Neural progenitor cell (in vitro differentiated cells): ENCODE results near the gene SMIM36. TPM values are rescaled to one million over a fixed set of nuclear protein-coding genes. Genes with fewer than 3 reads are reported as not detected.
"Not testable (repeated sequence)": the region's sequence is repeated elsewhere in the genome, so short reads cannot be mapped to it uniquely, and the experiment has no call there.

ENCODE experiments used
- DNase-seq: peaks from one replicate; pipeline ENCODE4 v3.0.0-alpha.2; 2016; ENCODE audit warnings: low spot score
- H2AFZ ChIP-seq: fragments of 200-600 bp; sonication (generic); replicated peaks from 2 replicates; pipeline ENCODE4 v1.6.1; 2016; ENCODE audit warnings: antibody characterized with exemption
- H3F3A ChIP-seq: fragments of 200-600 bp; sonication (generic); 2 replicates; pipeline ENCODE4 v1.6.1; 2016; ENCODE audit warnings: antibody characterized with exemption, low read depth
- H3K27ac ChIP-seq: fragments of 200-600 bp; sonication (generic); 2 replicates; pipeline ENCODE4 v1.5.1; 2016; ENCODE audit warnings: mild to moderate bottlenecking
- H3K27me3 ChIP-seq: fragments of 200-600 bp; sonication (generic); 2 replicates; pipeline ENCODE4 v1.6.1; 2016; ENCODE audit warnings: mild to moderate bottlenecking, moderate library complexity
- H3K36me3 ChIP-seq: fragments of 200-600 bp; sonication (generic); 2 replicates; pipeline ENCODE4 v1.5.1; 2016
- H3K4me1 ChIP-seq: fragments of 200-600 bp; sonication (generic); 2 replicates; pipeline ENCODE4 v1.6.1; 2016; ENCODE audit warnings: mixed run types
- H3K4me2 ChIP-seq: fragments of 200-600 bp; sonication (generic); 2 replicates; pipeline ENCODE4 v1.6.1; 2016
- H3K4me3 ChIP-seq: fragments of 200-600 bp; sonication (generic); 2 replicates; pipeline ENCODE4 v1.5.1; 2016
- H3K79me2 ChIP-seq: fragments of 200-600 bp; sonication (generic); 2 replicates; pipeline ENCODE4 v1.6.1; 2016; ENCODE audit warnings: low read depth
- H3K9ac ChIP-seq: fragments of 200-600 bp; sonication (generic); 2 replicates; pipeline ENCODE4 v1.6.1; 2016
- H3K9me3 ChIP-seq: fragments of 200-600 bp; sonication (generic); 2 replicates; pipeline ENCODE4 v1.5.1; 2016; ENCODE audit warnings: low read depth
- H4K20me1 ChIP-seq: fragments of 200-600 bp; sonication (generic); 2 replicates; pipeline ENCODE4 v1.6.1; 2016; ENCODE audit warnings: low read depth
- H3K27ac Mint-ChIP-seq: 3 replicates; pipeline ENCODE4 v1.8.0; 2021; ENCODE audit warnings: mixed read lengths
- H3K27me3 Mint-ChIP-seq: 2 replicates; pipeline ENCODE4 v1.8.0; 2022; ENCODE audit warnings: low read depth, mild to moderate bottlenecking, inconsistent platforms, moderate library complexity, mixed read lengths; ENCODE audit not compliant: insufficient read depth
- H3K36me3 Mint-ChIP-seq: 3 replicates; pipeline ENCODE4 v1.8.0; 2021; ENCODE audit warnings: mixed read lengths
- H3K4me1 Mint-ChIP-seq: 3 replicates; pipeline ENCODE4 v1.8.0; 2021; ENCODE audit warnings: mixed read lengths
- H3K4me3 Mint-ChIP-seq: 3 replicates; pipeline ENCODE4 v1.8.0; 2021; ENCODE audit warnings: mild to moderate bottlenecking, moderate library complexity, mixed read lengths
- H3K9me3 Mint-ChIP-seq: 3 replicates; pipeline ENCODE4 v1.8.0; 2020; ENCODE audit warnings: mixed read lengths
- CTCF ChIP-seq: fragments of 200-600 bp; sonication (generic); IDR thresholded peaks from 2 replicates; pipeline ENCODE4 v1.5.1; 2017; ENCODE audit warnings: antibody characterized with exemption, mild to moderate bottlenecking
- EZH2 ChIP-seq: fragments of 200-600 bp; sonication (generic); IDR thresholded peaks from 2 replicates; pipeline ENCODE4 v1.6.1; 2017; ENCODE audit warnings: antibody characterized with exemption, mild to moderate bottlenecking, moderate library complexity
- EZH2phosphoT487 ChIP-seq: fragments of 200-600 bp; sonication (generic); IDR thresholded peaks from 2 replicates; pipeline ENCODE4 v1.6.1; 2017; ENCODE audit warnings: antibody characterized with exemption
- total RNA-seq: library from RNA; depleted of rRNA; stranded (reverse); fragments of >200 nt; gene quantifications from 2 replicates; pipeline ENCODE4 v1.2.3, GENCODE V29; 2015; ENCODE audit warnings: low replicate concordance

Gene SMIM36
- total RNA-seq, 1 donor from 2014 or later: not detected

GRCh38 chr17:55527540-55528118 is 16.4 kb upstream of the SMIM36 start:
- Histone ChIP-seq H3K27me3 (no peaks in the 10 kb centered on the region), H3K36me3 (no peaks in the 10 kb centered on the region), H3F3A (no peaks in the 10 kb centered on the region), H3K4me2 (no peak overlapping the region), H4K20me1 (no peaks in the 10 kb centered on the region), H3K9ac (no peak overlapping the region), H2AFZ (peak overlapping the region; percentile 94), H3K4me3 (no peak overlapping the region), H3K4me1 (peaks cover 4% of the 10 kb centered on the region), H3K27ac (no peak overlapping the region), H3K9me3 (no peaks in the 10 kb centered on the region), H3K79me2 (no peaks in the 10 kb centered on the region)
- no peaks in the 10 kb centered on the region for H3K9me3 Mint-ChIP-seq
- no peak overlapping the region for H3K27ac Mint-ChIP-seq
- no peak overlapping the region for H3K4me3 Mint-ChIP-seq
- TF ChIP-seq EZH2phosphoT487: no peak
- TF ChIP-seq CTCF: peak; percentile 82
- no peak for TF ChIP-seq EZH2
- no peaks in the 10 kb centered on the region for H3K36me3 Mint-ChIP-seq
- no peaks in the 10 kb centered on the region for H3K27me3 Mint-ChIP-seq
- no peaks in the 10 kb centered on the region for H3K4me1 Mint-ChIP-seq
- DNase-seq: peak; percentile 76

GRCh38 chr17:55524440-55525220 is 13.4 kb upstream of the SMIM36 start:
- Histone ChIP-seq H3K4me1 (peaks cover 4% of the 10 kb centered on the region), H2AFZ (no peak overlapping the region), H3K4me2 (no peak overlapping the region), H3F3A (no peaks in the 10 kb centered on the region), H3K27ac (no peak overlapping the region), H3K9me3 (no peaks in the 10 kb centered on the region), H3K4me3 (no peak overlapping the region), H3K9ac (no peak overlapping the region), H4K20me1 (no peaks in the 10 kb centered on the region), H3K36me3 (no peaks in the 10 kb centered on the region), H3K79me2 (no peaks in the 10 kb centered on the region), H3K27me3 (no peaks in the 10 kb centered on the region)
- H3K9me3 Mint-ChIP-seq: no peaks in the 10 kb centered on the region
- H3K27me3 Mint-ChIP-seq: no peaks in the 10 kb centered on the region
- H3K27ac Mint-ChIP-seq: no peak overlapping the region
- no peak for DNase-seq
- H3K36me3 Mint-ChIP-seq: no peaks in the 10 kb centered on the region
- H3K4me1 Mint-ChIP-seq: no peaks in the 10 kb centered on the region
- H3K4me3 Mint-ChIP-seq: no peak overlapping the region
- no peak for TF ChIP-seq EZH2phosphoT487

GRCh38 chr17:55523032-55523431 is 11.8 kb upstream of the SMIM36 start:
- not testable (repeated sequence) for H3F3A ChIP-seq, H3K79me2 ChIP-seq, DNase-seq, H3K4me1 Mint-ChIP-seq, H3K9me3 ChIP-seq, H2AFZ ChIP-seq, H3K27me3 Mint-ChIP-seq, H4K20me1 ChIP-seq, H3K36me3 ChIP-seq, H3K4me1 ChIP-seq, H3K27me3 ChIP-seq, H3K4me2 ChIP-seq, H3K9me3 Mint-ChIP-seq, H3K9ac ChIP-seq, H3K4me3 Mint-ChIP-seq, H3K36me3 Mint-ChIP-seq, H3K4me3 ChIP-seq, H3K27ac ChIP-seq, H3K27ac Mint-ChIP-seq

- Histone ChIP-seq H3K4me1 (no peaks in the 10 kb centered on the region), H3K9ac (no peak overlapping the region), H3K79me2 (no peaks in the 10 kb centered on the region), H3K4me3 (no peak overlapping the region), H2AFZ (no peak overlapping the region), H3F3A (no peaks in the 10 kb centered on the region), H3K4me2 (no peak overlapping the region), H4K20me1 (no peaks in the 10 kb centered on the region), H3K27ac (no peak overlapping the region), H3K9me3 (no peaks in the 10 kb centered on the region), H3K36me3 (no peaks in the 10 kb centered on the region), H3K27me3 (no peaks in the 10 kb centered on the region)
- H3K27me3 Mint-ChIP-seq: no peaks in the 10 kb centered on the region
- H3K4me1 Mint-ChIP-seq: no peaks in the 10 kb centered on the region
- no peak overlapping the region for H3K27ac Mint-ChIP-seq
- no peaks in the 10 kb centered on the region for H3K36me3 Mint-ChIP-seq
- H3K4me3 Mint-ChIP-seq: no peak overlapping the region
- no peaks in the 10 kb centered on the region for H3K9me3 Mint-ChIP-seq
- no peak for TF ChIP-seq EZH2
- no peak for TF ChIP-seq EZH2phosphoT487
- TF ChIP-seq CTCF: no peak
- DNase-seq: no peak
Observed at GRCh38 chr17:55521186-55521585, 9.9 kb upstream of the SMIM36 start.
